Measurements from ENCODE around the gene ZNF497. TPM values are rescaled to one million over a fixed set of nuclear protein-coding genes. Genes with fewer than 3 reads are reported as not detected.
A peak's percentile ranks its signal among the peaks of the same experiment; 100 is the strongest.
"Not testable (repeated sequence)": the region's sequence is repeated elsewhere in the genome, so short reads cannot be mapped to it uniquely, and the experiment has no call there.

Gene ZNF497
- total RNA-seq, 1 donor from 2014 or later = 1.6 TPM

- DNase-seq (ENCODE audit: low spot score) = not testable (repeated sequence)
Measured at GRCh38 chr19:58310685-58311084, 51.9 kb downstream of the ZNF497 start.

- DNase-seq (ENCODE audit: low spot score) = no peak
Measured at GRCh38 chr19:58307736-58308135, 54.8 kb downstream of the ZNF497 start.

- no peak for DNase-seq (ENCODE audit: low spot score)
Measured at GRCh38 chr19:58305932-58306323, 56.6 kb downstream of the ZNF497 start.

GRCh38 chr19:58305065-58305931 lies 57.3 kb downstream of the ZNF497 start, which contains the start of gene ERVK3-1:
TSS of gene ERVK3-1 (plus strand) at chr19:58305377. CDS start at chr19:58312169, 6,792 bp downstream.
- peak; percentile 95 for DNase-seq (ENCODE audit: low spot score)

GRCh38 chr19:58304748-58305064 lies 57.8 kb downstream of the ZNF497 start:
- no peak for DNase-seq (ENCODE audit: low spot score)

Other genes starting within 250 kb of the ZNF497 start
- 14.8 TPM for gene ZNF329, start 212.0 kb downstream of the ZNF497 start, total RNA-seq
- 29.7 TPM for gene ZNF274, start 179.7 kb downstream of the ZNF497 start, total RNA-seq
- 46.4 TPM for gene ZNF544, start 133.8 kb downstream of the ZNF497 start, total RNA-seq
- gene ZNF8, start 83.8 kb downstream of the ZNF497 start, total RNA-seq = 8.6 TPM
- gene ERVK3-1, start 57.4 kb downstream of the ZNF497 start, total RNA-seq = 38.8 TPM
- 3.5 TPM for gene ZSCAN22, start 35.8 kb downstream of the ZNF497 start, total RNA-seq
- 10.7 TPM for gene A1BG, start 9.3 kb downstream of the ZNF497 start, total RNA-seq
- gene ZNF837, start 18.3 kb upstream of the ZNF497 start, total RNA-seq = 3.6 TPM
- gene RPS5, start 24.5 kb upstream of the ZNF497 start, total RNA-seq = 1,165 TPM
- gene RNF225, start 32.9 kb upstream of the ZNF497 start, total RNA-seq = 1.8 TPM
- 11.5 TPM for gene ZNF584, start 45.9 kb upstream of the ZNF497 start, total RNA-seq
- 8.0 TPM for gene ZNF132, start 77.4 kb upstream of the ZNF497 start, total RNA-seq
- 8.1 TPM for gene ZNF324B, start 88.9 kb upstream of the ZNF497 start, total RNA-seq
- gene ZNF324, start 104.3 kb upstream of the ZNF497 start, total RNA-seq = 14.7 TPM
- gene ZNF446, start 113.6 kb upstream of the ZNF497 start, total RNA-seq = 18.0 TPM
- gene SLC27A5, start 149.2 kb upstream of the ZNF497 start, total RNA-seq = 16.5 TPM
- gene ZBTB45, start 157.1 kb upstream of the ZNF497 start, total RNA-seq = 14.9 TPM
- gene TRIM28, start 181.3 kb upstream of the ZNF497 start, total RNA-seq = 329 TPM
- gene CHMP2A, start 192.4 kb upstream of the ZNF497 start, total RNA-seq = 137 TPM
- 60.7 TPM for gene UBE2M, start 195.9 kb upstream of the ZNF497 start, total RNA-seq
- 43.4 TPM for gene MZF1, start 210.6 kb upstream of the ZNF497 start, total RNA-seq

Measured in ureter (tissue), 1 donor.